Astrocyte (in vitro differentiated cells and primary cell): ENCODE results near the gene NPW. TPM values are rescaled to one million over a fixed set of nuclear protein-coding genes. Genes with fewer than 3 reads are reported as not detected.

Experiments used
- DNase-seq: peaks from one replicate; pipeline ENCODE4 v3.0.0-alpha.2; 2010; ENCODE audit warnings: low read depth
- FAIRE-seq: peaks from 2 replicates; lab custom pipeline; 2011; peaks lifted over from hg19 to GRCh38; lab: Jason Lieb, UNC
- H2AFZ ChIP-seq: 2 replicates; pipeline ENCODE4 v1.6.0; 2012; ENCODE audit warnings: low read depth, low read length, inconsistent platforms
- H3K27ac ChIP-seq: 2 replicates; pipeline ENCODE4 v1.5.1; 2011; ENCODE audit warnings: low read depth, low read length, inconsistent platforms
- H3K27me3 ChIP-seq: 2 replicates; pipeline ENCODE4 v1.6.0; 2011; ENCODE audit warnings: low read length, inconsistent platforms; ENCODE audit not compliant: insufficient read depth
- H3K36me3 ChIP-seq: 2 replicates; pipeline ENCODE4 v1.5.1; 2011; ENCODE audit warnings: low read length, inconsistent platforms; ENCODE audit not compliant: insufficient read depth
- H3K4me1 ChIP-seq: 2 replicates; pipeline ENCODE4 v1.5.1; 2011; ENCODE audit warnings: low read length, inconsistent platforms; ENCODE audit not compliant: insufficient read depth
- H3K4me2 ChIP-seq: 2 replicates; pipeline ENCODE4 v1.6.0; 2012; ENCODE audit warnings: low read length, inconsistent platforms
- H3K4me3 ChIP-seq: 2 replicates; pipeline ENCODE4 v1.5.1; 2011; ENCODE audit warnings: low read depth, mild to moderate bottlenecking, low read length, inconsistent platforms; ENCODE audit not compliant: insufficient read depth
- H3K79me2 ChIP-seq: 2 replicates; pipeline ENCODE4 v1.6.0; 2012; ENCODE audit warnings: mild to moderate bottlenecking, low read length, inconsistent platforms; ENCODE audit not compliant: insufficient read depth
- H3K9ac ChIP-seq: 2 replicates; pipeline ENCODE4 v1.6.0; 2012; ENCODE audit warnings: mild to moderate bottlenecking, low read length, inconsistent platforms
- H3K9me3 ChIP-seq: 2 replicates; pipeline ENCODE4 v1.5.1; 2012; ENCODE audit warnings: low read depth, mild to moderate bottlenecking, low read length, inconsistent platforms; ENCODE audit not compliant: insufficient read depth
- H4K20me1 ChIP-seq: 2 replicates; pipeline ENCODE4 v1.6.0; 2012; ENCODE audit warnings: low read length, inconsistent platforms; ENCODE audit not compliant: insufficient read depth
- H3K27ac Mint-ChIP-seq: one replicate; pipeline ENCODE4 v1.8.0; 2021; ENCODE audit warnings: mild to moderate bottlenecking, mixed read lengths; ENCODE audit not compliant: unreplicated experiment
- H3K27me3 Mint-ChIP-seq: one replicate; pipeline ENCODE4 v1.8.0; 2021; ENCODE audit warnings: low read depth, mixed read lengths; ENCODE audit not compliant: unreplicated experiment
- H3K36me3 Mint-ChIP-seq: one replicate; pipeline ENCODE4 v1.8.0; 2021; ENCODE audit warnings: low read depth, mixed read lengths; ENCODE audit not compliant: unreplicated experiment
- H3K4me1 Mint-ChIP-seq: one replicate; pipeline ENCODE4 v1.8.0; 2021; ENCODE audit warnings: low read depth, mixed read lengths; ENCODE audit not compliant: unreplicated experiment
- H3K4me3 Mint-ChIP-seq: one replicate; pipeline ENCODE4 v1.8.0; 2021; ENCODE audit warnings: mild to moderate bottlenecking, moderate library complexity, mixed read lengths; ENCODE audit not compliant: unreplicated experiment
- H3K9me3 Mint-ChIP-seq: one replicate; pipeline ENCODE4 v1.8.0; 2021; ENCODE audit warnings: mild to moderate bottlenecking, mixed read lengths; ENCODE audit not compliant: unreplicated experiment
- CTCF ChIP-seq: IDR thresholded peaks from 2 replicates; pipeline ENCODE4 v1.5.1; 2011; ENCODE audit warnings: low read depth, mild to moderate bottlenecking, inconsistent platforms, low read length, moderate library complexity; ENCODE audit not compliant: insufficient read depth
- EZH2 ChIP-seq: IDR thresholded peaks from 2 replicates; pipeline ENCODE4 v1.6.1; 2012; ENCODE audit warnings: mild to moderate bottlenecking, low read length, inconsistent platforms; ENCODE audit not compliant: insufficient read depth
- total RNA-seq: library from RNA; stranded (reverse); gene quantifications from 2 replicates; pipeline ENCODE4 v1.2.1, GENCODE V29; 2021

The NPW gene
- total RNA-seq, 1 donor from 2014 or later: 2.1 TPM

- peaks cover 6% of the 10 kb centered on the region for H3K36me3 Mint-ChIP-seq
- Histone ChIP-seq H2AFZ (no peak overlapping the region), H3K9ac (no peak overlapping the region), H3K36me3 (peaks cover 7% of the 10 kb centered on the region), H3K4me2 (no peak overlapping the region), H3K9me3 (no peaks in the 10 kb centered on the region), H3K27me3 (peaks cover 15% of the 10 kb centered on the region), H4K20me1 (peaks cover 39% of the 10 kb centered on the region), H3K4me3 (no peak overlapping the region), H3K27ac (no peak overlapping the region), H3K4me1 (peaks cover 10% of the 10 kb centered on the region), H3K79me2 (peaks cover 31% of the 10 kb centered on the region)
- peaks cover 8% of the 10 kb centered on the region for H3K4me1 Mint-ChIP-seq
- FAIRE-seq: no peak
- no peak overlapping the region for H3K27ac Mint-ChIP-seq
- no peak overlapping the region for H3K4me3 Mint-ChIP-seq
- peaks cover 3% of the 10 kb centered on the region for H3K27me3 Mint-ChIP-seq
- H3K9me3 Mint-ChIP-seq: no peaks in the 10 kb centered on the region
- DNase-seq: no peak
- TF ChIP-seq EZH2 (no peak), CTCF (no peak)
Observed at GRCh38 chr16:1976216-1976520, 43.4 kb upstream of the NPW start.

- H3K27me3 ChIP-seq: peaks cover 24% of the 10 kb centered on the region
- H3K79me2 ChIP-seq: peaks cover 28% of the 10 kb centered on the region
- no peak overlapping the region for H3K4me2 ChIP-seq
- no peak overlapping the region for H3K4me3 ChIP-seq
- FAIRE-seq (no peak), DNase-seq (no peak)
- no peaks in the 10 kb centered on the region for H3K9me3 Mint-ChIP-seq
- peaks cover 6% of the 10 kb centered on the region for H3K4me1 ChIP-seq
- TF ChIP-seq CTCF (no peak), EZH2 (no peak)
- H3K27me3 Mint-ChIP-seq: peaks cover 11% of the 10 kb centered on the region
- H3K27ac ChIP-seq: no peak overlapping the region
- no peak overlapping the region for H2AFZ ChIP-seq
- no peak overlapping the region for H3K4me3 Mint-ChIP-seq
- peaks cover 49% of the 10 kb centered on the region for H4K20me1 ChIP-seq
- H3K27ac Mint-ChIP-seq: no peak overlapping the region
- H3K4me1 Mint-ChIP-seq: peaks cover 5% of the 10 kb centered on the region
- H3K36me3 ChIP-seq: peaks cover 7% of the 10 kb centered on the region
- peaks cover 6% of the 10 kb centered on the region for H3K36me3 Mint-ChIP-seq
- H3K9me3 ChIP-seq: no peaks in the 10 kb centered on the region
- no peak overlapping the region for H3K9ac ChIP-seq
Observed at GRCh38 chr16:1976951-1977874, 42.4 kb upstream of the NPW start.

- Histone ChIP-seq H4K20me1 (peaks cover 51% of the 10 kb centered on the region), H3K9ac (no peak overlapping the region), H3K27me3 (peaks cover 30% of the 10 kb centered on the region), H3K4me2 (no peak overlapping the region), H2AFZ (no peak overlapping the region), H3K4me1 (peaks cover 1% of the 10 kb centered on the region), H3K79me2 (peaks cover 21% of the 10 kb centered on the region), H3K36me3 (peaks cover 7% of the 10 kb centered on the region), H3K9me3 (no peaks in the 10 kb centered on the region), H3K4me3 (no peak overlapping the region), H3K27ac (no peak overlapping the region)
- H3K27ac Mint-ChIP-seq: no peak overlapping the region
- peaks cover 6% of the 10 kb centered on the region for H3K36me3 Mint-ChIP-seq
- no peak for FAIRE-seq
- no peak overlapping the region for H3K4me3 Mint-ChIP-seq
- peaks cover 2% of the 10 kb centered on the region for H3K4me1 Mint-ChIP-seq
- no peaks in the 10 kb centered on the region for H3K9me3 Mint-ChIP-seq
- no peak for DNase-seq
- TF ChIP-seq CTCF (no peak), EZH2 (no peak)
- peaks cover 16% of the 10 kb centered on the region for H3K27me3 Mint-ChIP-seq
Observed at GRCh38 chr16:1977875-1978268, 41.7 kb upstream of the NPW start.
